Mammary epithelial cell (primary cell): ENCODE data around the gene CCDC88C.

Experiments
- EZH2 ChIP-seq: IDR thresholded peaks from 2 replicates; pipeline ENCODE4 v1.6.1; 2012; ENCODE audit warnings: low read length, inconsistent platforms, borderline replicate concordance
- TF ChIP-seq, protein P1 (sequence below), 2 donors: IDR thresholded peaks in 1 of 2; conservative IDR thresholded peaks in 1 of 2; 2 replicates each; pipeline ENCODE4 v1.5.1; 2011 to 2012; ENCODE audit warnings: inconsistent platforms in 2 of 2, low read length in 2 of 2, mild to moderate bottlenecking in 2 of 2, control low read depth in 1 of 2, low read depth in 1 of 2; ENCODE audit not compliant: insufficient read depth in 1 of 2; ENCODE audit errors: extremely low read depth in 1 of 2

GRCh38 chr14:91280129-91280528 lies 137.5 kb downstream of the CCDC88C start:
- TF ChIP-seq, protein P1, sequence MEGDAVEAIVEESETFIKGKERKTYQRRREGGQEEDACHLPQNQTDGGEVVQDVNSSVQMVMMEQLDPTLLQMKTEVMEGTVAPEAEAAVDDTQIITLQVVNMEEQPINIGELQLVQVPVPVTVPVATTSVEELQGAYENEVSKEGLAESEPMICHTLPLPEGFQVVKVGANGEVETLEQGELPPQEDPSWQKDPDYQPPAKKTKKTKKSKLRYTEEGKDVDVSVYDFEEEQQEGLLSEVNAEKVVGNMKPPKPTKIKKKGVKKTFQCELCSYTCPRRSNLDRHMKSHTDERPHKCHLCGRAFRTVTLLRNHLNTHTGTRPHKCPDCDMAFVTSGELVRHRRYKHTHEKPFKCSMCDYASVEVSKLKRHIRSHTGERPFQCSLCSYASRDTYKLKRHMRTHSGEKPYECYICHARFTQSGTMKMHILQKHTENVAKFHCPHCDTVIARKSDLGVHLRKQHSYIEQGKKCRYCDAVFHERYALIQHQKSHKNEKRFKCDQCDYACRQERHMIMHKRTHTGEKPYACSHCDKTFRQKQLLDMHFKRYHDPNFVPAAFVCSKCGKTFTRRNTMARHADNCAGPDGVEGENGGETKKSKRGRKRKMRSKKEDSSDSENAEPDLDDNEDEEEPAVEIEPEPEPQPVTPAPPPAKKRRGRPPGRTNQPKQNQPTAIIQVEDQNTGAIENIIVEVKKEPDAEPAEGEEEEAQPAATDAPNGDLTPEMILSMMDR (conservative IDR thresholded peaks at IDR 0.05 in 1 of 2, IDR thresholded peaks at IDR 0.05 in 1 of 2; ENCODE audit: extremely low read depth in 1 of 2, insufficient read depth in 1 of 2, low read depth in 1 of 2, low read length in 2 of 2), result no peak
- TF ChIP-seq EZH2, result no peak
